ENCODE data around the gene RPA3.

- TF ChIP-seq CTCF (IDR thresholded peaks at IDR 0.05; ENCODE audit: low read depth, low read length, poor library complexity, severe bottlenecking) (no peak), EZH2phosphoT487 (IDR thresholded peaks at IDR 0.05; ENCODE audit: borderline replicate concordance, low read length) (no peak)
Measured at GRCh38 chr7:7756577-7756976, 38.2 kb upstream of the RPA3 start.

Measured in DOHH2 (cell line).